AG09319 (cell line): ENCODE measurements around the gene ZFYVE9.
"Not testable (repeated sequence)": the region's sequence is repeated elsewhere in the genome, so short reads cannot be mapped to it uniquely, and the experiment has no call there.

Source experiments
- DNase-seq: peaks from one replicate; pipeline ENCODE4 v3.0.0-alpha.2; 2010; ENCODE audit warnings: low read depth; ENCODE audit errors: extremely low read depth
- TF ChIP-seq, protein P1 (sequence below): IDR thresholded peaks from 2 replicates; pipeline ENCODE4 v1.5.1; 2011; ENCODE audit warnings: low read depth, mild to moderate bottlenecking, inconsistent platforms, low read length, moderate library complexity

ZFYVE9 gene

DNA sequence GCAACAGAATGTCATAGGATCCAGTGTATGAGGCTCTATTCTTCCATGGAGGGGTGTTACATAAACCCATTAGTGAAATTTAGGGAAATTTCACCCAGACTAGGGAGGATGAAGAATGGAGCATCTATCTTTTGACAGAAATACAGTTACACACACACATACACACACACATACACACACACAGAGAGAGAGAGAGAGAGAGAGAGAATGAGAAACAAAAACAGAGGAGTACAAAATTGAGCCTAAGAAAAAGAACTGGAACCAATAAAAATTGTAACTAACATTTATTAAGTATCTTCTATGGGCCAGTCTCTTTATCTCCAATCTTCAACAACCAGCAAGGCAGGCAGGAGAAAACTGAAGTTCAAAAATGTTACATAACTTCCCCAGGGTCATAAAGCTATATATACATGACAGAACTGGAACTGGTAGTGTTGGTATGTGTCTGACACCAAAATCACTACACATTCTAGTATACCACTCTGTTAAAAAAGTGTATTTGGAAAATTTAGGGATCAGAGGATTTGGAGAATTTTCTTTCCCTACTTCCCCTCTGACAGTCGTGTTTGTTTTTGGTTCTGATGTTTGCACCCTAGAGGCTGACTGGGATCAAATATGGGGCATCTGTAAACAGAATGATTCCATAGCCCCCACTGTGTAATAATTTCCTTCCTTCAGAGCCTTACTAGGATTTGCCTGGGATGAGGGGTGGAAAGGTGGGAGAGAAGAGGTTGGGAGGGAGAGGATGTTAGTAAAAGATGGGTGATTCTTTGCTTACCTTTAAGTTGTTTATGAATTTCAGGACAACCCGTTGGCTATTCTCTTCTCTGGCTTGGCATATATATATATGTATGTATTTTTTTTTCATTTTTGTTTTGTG is 1.0 kb upstream of the ZFYVE9 start:
- no peak for DNase-seq
- TF ChIP-seq, protein P1, sequence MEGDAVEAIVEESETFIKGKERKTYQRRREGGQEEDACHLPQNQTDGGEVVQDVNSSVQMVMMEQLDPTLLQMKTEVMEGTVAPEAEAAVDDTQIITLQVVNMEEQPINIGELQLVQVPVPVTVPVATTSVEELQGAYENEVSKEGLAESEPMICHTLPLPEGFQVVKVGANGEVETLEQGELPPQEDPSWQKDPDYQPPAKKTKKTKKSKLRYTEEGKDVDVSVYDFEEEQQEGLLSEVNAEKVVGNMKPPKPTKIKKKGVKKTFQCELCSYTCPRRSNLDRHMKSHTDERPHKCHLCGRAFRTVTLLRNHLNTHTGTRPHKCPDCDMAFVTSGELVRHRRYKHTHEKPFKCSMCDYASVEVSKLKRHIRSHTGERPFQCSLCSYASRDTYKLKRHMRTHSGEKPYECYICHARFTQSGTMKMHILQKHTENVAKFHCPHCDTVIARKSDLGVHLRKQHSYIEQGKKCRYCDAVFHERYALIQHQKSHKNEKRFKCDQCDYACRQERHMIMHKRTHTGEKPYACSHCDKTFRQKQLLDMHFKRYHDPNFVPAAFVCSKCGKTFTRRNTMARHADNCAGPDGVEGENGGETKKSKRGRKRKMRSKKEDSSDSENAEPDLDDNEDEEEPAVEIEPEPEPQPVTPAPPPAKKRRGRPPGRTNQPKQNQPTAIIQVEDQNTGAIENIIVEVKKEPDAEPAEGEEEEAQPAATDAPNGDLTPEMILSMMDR, result no peak

DNA sequence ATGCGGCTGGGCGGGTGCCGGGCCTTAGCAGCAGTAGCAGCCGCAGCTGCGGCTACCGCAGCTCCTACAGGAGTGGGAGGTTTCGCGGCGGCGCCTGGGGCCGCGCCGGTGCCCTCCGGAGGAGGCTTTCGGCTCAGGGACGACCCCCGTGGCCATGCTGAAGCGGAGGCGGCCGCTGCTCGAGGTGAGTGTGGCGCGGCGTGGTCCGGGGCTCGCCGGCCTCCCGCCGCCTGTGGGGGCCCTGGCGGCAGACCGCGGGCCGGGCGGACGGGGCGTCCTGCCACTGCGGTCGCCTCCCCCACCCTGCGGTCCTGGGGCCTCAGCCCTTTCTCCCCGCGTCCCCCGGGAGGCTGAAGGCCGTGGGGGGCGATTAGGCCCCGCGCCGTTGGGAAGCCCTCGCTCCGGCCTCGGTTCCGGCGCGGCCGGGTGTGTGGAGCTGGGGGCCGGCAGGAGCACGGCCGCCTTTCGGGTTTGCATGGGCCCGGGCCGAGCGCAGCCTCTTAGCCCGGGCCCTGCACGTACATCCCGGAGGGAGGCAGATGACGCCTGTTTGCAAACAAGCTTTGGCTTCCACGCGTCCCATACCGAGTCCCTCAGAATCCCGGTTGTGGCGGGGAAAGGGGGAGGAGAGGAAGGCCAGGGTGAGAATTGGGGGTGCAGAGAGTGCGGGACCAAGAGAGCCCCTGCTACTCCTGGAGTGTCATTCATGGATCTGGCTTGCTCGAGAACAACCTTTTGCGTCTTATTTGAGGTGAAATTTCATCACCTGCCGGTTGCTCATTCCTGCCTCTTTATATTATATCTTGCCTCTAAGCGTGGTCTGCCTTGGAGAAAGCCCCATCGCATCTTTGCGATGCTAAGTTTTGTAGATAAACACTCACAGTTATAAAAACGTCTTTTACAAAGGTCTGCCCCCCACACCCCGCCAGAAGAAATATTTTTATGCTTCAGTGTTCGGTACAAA is 613 bp downstream of the ZFYVE9 start:
- TF ChIP-seq, protein P1, result no peak
- DNase-seq, result no peak

DNA sequence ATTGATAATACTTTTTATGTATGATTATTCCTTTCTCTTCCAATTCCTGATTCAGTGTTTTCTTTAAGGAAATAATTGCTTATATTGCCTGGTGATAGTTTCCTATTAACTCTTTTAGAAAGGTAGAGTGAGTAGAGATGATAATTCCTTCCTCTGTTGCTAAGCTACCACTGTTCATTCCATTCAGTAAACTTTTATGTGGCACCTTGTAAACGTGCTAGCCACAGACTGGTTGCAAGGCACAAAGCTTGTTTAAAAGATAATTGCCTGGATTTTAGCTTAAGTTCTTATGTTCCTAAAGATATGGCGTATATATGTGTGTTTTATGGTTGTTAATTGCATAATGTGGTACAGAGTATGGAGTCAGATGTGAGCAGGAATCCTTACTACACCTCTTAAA is 3.2 kb downstream of the ZFYVE9 start:
- TF ChIP-seq, protein P1, result no peak
- no peak for DNase-seq

DNA sequence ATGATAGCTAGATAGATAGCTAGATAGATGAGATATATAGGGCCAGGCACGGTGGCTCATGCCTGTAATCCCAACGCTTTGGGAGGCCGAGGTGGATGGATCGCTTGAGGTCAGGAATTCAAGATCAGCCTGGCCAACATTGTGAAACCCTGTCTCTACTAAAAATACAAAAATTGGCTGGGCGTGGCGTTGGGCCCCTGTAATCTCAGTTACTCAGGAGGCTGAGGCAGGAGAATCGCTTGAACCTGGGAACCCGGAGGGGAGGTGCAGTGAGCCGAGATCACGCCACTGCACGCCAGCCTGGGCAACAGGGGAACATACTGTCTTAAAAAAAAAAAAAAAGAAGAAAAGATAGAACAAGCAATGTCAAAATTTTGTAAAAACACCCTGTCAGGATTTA is 8.6 kb downstream of the ZFYVE9 start:
- DNase-seq, result not testable (repeated sequence)

DNA sequence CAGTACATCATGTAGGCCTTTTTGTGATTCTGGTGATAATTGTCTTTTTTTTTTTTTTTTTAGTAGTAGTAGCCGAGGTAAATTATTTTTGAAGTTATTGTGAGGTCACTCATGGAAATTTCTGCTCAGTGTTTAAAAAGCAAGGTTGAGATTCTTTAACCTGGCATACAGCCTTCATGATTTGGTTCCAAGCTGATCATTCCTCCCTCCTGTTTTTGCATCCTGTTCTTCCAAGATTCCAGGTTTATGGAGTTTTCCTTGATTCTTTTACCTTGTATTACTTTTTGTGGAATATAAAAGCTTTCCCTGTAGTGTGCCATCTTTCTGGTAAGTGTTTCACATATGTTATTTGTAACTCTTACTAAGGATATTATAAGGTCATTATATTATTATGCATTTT is 9.1 kb downstream of the ZFYVE9 start:
- TF ChIP-seq, protein P1, result no peak
- no peak for DNase-seq

DNA sequence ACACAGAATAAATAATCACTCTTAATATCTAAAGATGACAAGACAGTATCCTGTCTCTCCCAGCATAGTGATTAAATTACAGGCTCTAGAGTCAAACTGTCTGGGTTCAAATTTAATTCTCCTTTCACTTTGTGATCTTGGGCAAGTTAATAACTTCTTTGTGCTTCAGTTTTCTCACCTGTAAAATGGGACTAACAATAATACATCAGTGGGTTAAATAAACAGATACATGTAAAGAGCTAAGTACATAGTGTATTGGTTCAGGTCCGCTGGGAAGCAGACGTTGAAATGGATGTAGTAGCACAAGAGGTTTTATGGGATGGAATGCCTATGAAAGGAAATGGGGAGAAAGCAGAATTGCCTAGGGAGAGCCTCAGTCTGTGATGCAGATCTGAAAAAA is 10.7 kb downstream of the ZFYVE9 start:
- no peak for DNase-seq
- TF ChIP-seq, protein P1, result no peak

DNA sequence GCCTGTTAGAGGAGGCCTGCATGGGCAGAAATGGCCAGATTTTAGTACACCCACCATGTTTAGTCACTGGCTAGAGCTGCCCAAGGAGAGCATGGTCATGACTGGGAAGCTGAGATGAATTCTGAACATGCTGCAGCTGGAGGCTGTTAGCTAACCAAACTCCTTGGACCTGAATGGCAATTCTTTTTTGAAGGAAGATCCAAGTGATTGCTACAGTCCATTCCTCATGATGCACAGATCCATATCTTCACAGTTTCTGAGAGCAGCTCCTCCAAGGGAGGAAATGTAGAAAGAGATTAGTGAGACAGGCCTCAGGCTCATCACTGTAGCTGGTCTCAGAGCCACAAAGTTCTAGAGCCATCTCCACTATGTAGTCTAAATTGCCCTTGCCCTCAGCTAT is 11.1 kb downstream of the ZFYVE9 start:
- TF ChIP-seq, protein P1, result no peak

More for the DNA sequence above, 11.1 kb downstream of the ZFYVE9 start:
- no peak for DNase-seq
